Measurements from ENCODE around the gene STX4.

The STX4 gene

GRCh38 chr16:31073970-31074813 lies 40.8 kb downstream of the STX4 start, which contains the start of the genes ZNF646 and ZNF668:
Gene ZNF646 (plus strand): TSS chr16:31074422. CDS start chr16:31076325, 1,903 bp downstream.
Gene ZNF668 (minus strand): TSS chr16:31074240. CDS start chr16:31064459, 9,781 bp downstream.
- TF ChIP-seq CTCF (IDR thresholded peaks at IDR 0.05; ENCODE audit: low read depth, low read length), result no peak; the same call in 1 of the 2 replicates
- DNase-seq (ENCODE audit: extremely low read depth, low read depth), result peak; percentile 98

GRCh38 chr16:31074814-31075183 lies 41.4 kb downstream of the STX4 start:
- TF ChIP-seq CTCF (IDR thresholded peaks at IDR 0.05; ENCODE audit: low read depth, low read length), result no peak; the same call in none of the 2 replicates
- DNase-seq (ENCODE audit: extremely low read depth, low read depth), result no peak

- no peak for TF ChIP-seq CTCF (IDR thresholded peaks at IDR 0.05; ENCODE audit: low read depth, low read length)
- no peak for DNase-seq (ENCODE audit: extremely low read depth, low read depth)
Measured at GRCh38 chr16:31076319-31076718, 43.0 kb downstream of the STX4 start.

- DNase-seq (ENCODE audit: extremely low read depth, low read depth), result no peak
- TF ChIP-seq CTCF (IDR thresholded peaks at IDR 0.05; ENCODE audit: low read depth, low read length), result no peak
Measured at GRCh38 chr16:31077024-31077423, 43.7 kb downstream of the STX4 start.

GRCh38 chr16:31077592-31078396 lies 44.4 kb downstream of the STX4 start:
- no peak for TF ChIP-seq CTCF (IDR thresholded peaks at IDR 0.05; ENCODE audit: low read depth, low read length)
- DNase-seq (ENCODE audit: extremely low read depth, low read depth), result no peak

GRCh38 chr16:31078597-31079341 lies 45.4 kb downstream of the STX4 start:
- TF ChIP-seq CTCF (IDR thresholded peaks at IDR 0.05; ENCODE audit: low read depth, low read length), result no peak
- no peak for DNase-seq (ENCODE audit: extremely low read depth, low read depth)

Measured in AG09319 (cell line).